Limb (tissue), 2 donors: Measurements from ENCODE around the gene GDF11.
A peak's percentile ranks its signal among the peaks of the same experiment; 100 is the strongest.
"Not testable (repeated sequence)": the region's sequence is repeated elsewhere in the genome, so short reads cannot be mapped to it uniquely, and the experiment has no call there.

Source experiments
- DNase-seq, 2 donors: peaks; one replicate each; pipeline ENCODE4 v3.0.0-alpha.2; 2016; ENCODE audit errors: extremely low spot score in 2 of 2

GDF11 gene

DNA sequence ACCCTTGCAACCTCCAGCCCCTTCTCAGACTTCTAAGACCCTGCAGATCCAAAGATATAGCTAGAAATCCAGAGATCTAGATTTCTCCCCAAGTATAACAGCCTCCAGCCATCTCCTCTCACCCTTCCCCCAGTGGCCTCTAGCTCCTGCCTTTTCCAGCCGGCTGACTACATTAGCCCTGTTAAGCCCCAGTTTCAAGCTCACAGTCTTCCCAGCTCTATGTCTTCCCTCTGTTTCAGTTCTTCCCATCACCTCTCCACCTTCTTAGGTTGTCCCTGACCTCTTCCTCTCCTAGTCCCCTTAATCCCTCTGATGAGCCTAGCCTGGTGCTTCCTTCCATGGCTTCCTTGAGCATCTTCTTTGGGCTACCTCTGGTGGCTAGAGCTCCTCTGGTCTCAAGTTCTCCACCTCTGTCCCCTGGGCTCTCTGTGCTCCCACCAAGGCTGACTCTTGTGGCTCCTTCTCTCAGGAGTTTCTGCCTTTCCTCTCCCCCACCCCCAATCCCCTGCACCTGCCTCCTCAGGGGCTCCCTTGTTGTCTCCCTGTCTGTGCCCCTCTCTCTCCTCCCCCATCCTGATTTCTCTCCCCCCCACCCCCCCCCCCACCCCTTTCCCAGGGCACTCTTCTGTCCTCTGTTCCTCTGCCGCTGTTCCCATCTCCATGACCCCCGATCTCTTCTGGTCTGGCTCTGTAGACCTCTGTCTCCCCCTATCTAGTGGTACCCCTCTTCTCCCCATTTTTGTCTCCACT lies 816 bp upstream of the GDF11 start:
- peak in 1 of 2 donors; percentile 51 for DNase-seq

DNA sequence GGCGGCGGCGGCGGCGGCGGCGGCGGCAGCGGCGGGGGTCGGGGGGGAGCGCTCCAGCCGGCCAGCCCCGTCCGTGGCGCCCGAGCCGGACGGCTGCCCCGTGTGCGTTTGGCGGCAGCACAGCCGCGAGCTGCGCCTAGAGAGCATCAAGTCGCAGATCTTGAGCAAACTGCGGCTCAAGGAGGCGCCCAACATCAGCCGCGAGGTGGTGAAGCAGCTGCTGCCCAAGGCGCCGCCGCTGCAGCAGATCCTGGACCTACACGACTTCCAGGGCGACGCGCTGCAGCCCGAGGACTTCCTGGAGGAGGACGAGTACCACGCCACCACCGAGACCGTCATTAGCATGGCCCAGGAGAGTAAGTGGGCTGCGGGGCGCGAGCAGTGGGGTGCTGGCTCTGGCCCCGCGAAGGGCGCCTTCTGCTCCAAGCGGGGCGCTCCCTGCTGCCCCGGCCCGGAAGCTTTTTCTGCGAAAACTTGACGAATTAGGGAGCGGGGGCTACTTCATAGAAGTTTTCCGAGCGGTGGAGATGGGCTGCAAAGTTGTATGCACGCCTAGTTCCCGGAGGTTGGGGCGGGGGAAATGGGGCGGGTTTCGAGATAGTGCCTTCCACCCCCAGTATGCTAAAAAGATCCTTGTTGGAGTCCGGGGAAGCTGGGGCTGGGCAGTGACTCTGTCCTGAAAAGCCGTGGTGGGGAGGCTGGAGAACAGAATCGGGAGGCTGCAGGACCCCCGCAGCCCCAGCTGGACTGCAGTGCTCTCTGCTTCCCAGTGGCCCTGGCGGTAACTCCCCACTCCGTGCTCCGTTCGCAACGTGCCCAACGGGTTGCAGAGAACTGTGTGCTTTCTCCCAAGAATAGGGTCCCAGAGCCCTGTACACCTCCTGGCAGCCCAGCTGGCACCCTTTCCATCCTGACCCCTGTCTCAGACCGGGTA lies 751 bp downstream of the GDF11 start:
- DNase-seq: peak; percentile 52 to 53

DNA sequence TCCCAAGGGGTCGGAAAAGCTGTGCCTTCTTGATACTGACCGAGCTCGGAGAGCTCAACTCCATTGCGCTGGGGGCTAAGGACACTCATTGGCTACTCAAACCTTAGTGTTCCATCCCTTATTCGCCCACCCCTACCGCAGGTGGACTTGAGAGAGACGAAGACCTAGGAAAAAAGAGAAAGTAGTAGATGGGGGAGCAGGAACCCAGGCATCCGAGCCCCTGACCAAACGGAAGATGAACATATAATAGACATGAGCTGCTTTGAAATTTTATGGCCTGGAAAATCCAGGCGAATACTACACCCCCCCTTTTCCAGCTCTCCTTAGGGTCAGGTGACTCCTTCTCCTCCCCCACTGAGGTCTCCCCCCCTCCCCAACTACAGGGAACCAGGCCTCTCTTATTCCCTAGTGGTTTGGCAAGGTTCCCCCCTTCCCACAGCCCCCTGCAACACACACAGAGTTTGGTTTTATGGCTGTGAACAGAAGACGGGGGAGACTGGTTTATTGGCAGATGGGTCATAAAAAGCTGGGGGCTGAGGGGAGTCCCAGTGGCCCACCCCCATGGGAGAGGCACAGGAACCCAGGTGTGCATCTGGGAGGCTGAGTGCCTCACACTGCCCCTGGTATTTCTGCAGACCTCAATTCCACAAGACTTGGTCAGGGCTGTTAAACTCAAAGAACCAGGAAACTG lies 1.6 kb downstream of the GDF11 start:
- DNase-seq: peak in 1 of 2 donors; percentile 48

DNA sequence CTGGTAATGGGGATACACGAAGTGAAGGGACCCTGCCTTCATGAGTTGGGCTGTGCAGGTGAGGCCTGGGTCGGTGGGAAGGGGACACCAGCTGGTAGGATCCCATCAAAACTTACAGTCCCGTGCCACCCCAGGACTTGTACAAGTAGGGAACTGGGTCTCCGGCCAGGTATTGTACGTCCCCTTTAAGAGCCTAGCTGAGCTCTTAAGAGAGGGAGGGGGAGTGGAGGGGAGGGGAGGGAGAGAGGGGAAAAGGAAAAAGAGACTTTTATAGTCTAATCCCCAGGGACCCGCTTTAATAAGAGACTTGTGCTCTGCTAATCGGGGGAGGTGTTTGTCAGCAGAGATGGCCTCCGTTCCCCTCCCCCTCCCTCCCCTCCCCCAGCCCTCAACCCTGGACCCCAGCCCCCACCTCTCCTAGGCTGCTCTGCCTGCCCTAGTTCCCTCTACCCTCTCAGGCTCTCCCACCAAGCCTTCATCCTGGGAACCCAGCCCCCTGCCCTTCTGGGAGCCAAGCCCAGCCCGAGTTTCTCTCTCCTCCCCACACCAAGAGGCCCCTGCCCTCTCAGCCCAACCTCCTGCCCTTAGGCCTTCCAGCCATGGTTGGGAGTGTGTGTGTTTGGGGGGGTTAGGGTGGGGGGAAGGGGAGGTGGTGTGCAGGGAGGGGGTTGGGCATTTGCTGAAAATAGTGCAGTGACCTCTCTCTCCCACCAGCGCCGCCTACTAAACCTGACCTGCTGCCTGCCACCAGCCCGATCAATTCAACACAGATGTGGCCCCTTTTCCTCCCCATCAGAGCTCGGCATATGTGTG lies 2.6 kb downstream of the GDF11 start:
- peak; percentile 77 for DNase-seq

DNA sequence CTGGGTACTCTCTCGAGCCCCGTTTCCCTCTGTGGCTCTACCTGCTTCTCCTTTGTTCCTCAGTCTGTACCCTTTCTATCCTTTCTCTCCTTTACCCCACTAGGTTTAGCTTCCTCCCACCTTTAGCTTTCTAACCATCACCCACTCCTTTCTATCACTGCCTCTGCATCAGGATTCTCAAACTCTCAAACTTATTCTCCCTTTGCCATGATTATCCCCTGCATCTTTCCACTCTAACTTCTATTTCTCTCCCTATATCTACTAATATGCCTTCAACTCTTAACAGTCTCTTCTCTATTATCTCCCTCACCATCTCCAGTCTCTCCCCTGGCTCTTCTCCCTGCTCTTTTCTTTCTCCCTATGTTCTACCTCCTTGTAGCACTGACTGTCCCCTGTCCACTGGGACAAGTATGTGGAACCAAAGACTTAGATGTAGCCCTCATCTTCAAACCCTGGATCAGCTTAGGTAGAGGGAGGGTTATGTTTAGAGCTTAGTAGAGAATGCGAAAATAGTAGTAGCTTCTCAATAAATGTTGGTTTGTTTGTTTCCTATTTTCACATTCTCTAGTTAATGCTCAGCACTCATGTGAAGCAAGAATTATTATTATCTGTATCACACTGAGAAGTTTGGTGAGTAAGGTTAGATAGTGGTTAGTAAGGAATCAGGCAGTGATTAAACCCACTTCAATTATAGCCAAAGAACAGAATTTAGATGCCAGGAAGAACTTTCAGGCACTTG lies 3.4 kb downstream of the GDF11 start:
- no peak for DNase-seq

DNA sequence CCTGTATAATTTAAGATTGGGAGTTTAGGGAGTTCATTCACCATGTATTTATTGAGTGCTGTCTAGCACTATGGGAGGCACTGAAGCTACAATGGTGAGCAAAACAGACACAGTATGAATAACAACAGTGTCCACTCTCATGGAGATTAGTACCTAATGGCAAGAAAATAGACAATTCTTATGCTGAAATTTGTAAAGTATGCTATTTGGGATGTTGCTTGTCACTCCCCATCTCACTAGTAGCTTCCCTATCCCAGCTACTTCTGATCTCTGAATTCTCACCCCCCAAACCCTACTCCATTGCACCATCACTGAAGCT lies 4.0 kb downstream of the GDF11 start:
- DNase-seq: no peak

DNA sequence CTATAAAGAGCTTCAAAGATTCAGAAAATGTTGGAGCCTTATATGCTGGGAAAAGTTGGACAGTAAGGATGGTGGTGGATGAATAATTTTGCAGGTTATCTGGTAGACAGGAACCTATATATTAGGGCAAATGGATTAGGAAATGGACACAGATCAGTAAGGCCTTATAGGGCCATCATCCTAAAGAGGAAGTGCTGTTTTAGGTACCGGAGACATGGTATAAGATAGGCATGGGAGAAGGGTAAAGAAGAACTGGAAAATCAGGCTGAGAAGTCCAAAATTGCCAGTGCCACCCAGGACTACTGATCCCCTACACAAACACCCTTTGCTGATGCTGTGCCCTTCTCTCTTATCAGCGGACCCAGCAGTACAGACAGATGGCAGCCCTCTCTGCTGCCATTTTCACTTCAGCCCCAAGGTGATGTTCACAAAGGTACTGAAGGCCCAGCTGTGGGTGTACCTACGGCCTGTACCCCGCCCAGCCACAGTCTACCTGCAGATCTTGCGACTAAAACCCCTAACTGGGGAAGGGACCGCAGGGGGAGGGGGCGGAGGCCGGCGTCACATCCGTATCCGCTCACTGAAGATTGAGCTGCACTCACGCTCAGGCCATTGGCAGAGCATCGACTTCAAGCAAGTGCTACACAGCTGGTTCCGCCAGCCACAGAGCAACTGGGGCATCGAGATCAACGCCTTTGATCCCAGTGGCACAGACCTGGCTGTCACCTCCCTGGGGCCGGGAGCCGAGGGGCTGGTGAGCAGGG lies 5.5 kb downstream of the GDF11 start:
- no peak for DNase-seq

DNA sequence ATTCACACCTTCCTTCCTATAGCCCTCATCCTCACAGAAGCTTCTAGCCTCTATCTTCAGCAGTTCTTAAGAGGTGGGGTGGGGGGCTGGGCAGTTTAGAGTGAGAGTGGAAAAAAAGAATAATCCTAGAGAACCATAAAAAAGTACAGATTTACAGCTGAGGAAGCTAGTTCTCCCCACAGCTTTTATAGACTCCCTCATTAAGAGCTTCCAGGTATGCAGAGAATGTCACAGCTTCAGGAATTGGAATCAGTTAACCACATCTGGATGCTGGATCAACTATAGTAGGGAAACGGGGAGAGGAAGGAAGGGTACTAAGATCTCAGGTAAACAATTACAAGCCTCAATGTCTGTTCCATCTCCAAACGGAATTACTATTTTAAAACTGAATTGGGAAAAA lies 12.3 kb downstream of the GDF11 start:
- DNase-seq: no peak

DNA sequence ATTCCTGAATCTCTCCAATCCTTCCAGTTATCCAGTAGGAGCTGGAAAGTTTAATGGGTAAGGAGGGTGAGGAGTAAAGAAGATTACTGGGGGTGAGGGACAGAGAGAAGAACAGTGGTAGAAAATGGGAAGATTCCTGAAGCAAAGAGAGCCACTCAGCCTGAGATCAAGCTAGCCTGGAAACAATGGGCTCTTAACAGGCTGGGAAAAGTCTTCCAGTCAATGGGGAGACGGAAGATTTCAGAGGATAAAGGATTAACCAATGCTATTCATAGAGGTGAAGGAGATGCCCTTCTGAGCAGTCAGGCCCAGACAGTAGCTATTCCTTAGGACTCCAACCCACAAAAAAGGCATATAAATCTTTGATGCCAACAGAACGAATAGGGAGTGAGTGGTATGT lies 14.8 kb downstream of the GDF11 start:
- no peak for DNase-seq

DNA sequence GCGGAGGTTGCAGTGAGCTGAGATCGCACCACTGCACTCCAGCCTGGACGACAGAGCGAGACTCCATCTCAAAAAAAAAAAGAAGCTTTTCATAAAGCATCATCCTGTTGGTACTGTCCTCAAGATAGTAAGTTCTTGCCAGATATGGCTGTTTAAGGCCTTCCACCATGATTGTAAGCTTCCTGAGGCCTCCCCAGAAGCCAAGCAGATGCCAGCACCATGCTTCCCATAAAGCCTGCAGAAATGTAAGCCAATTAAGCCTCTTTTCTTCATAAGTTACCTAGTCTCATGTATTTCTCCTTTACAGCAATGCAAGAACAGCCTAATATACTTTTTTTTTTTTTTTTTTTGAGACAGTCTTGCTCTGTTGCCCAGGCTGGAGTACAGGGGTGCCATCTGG lies 15.7 kb downstream of the GDF11 start:
- not testable (repeated sequence) for DNase-seq

DNA sequence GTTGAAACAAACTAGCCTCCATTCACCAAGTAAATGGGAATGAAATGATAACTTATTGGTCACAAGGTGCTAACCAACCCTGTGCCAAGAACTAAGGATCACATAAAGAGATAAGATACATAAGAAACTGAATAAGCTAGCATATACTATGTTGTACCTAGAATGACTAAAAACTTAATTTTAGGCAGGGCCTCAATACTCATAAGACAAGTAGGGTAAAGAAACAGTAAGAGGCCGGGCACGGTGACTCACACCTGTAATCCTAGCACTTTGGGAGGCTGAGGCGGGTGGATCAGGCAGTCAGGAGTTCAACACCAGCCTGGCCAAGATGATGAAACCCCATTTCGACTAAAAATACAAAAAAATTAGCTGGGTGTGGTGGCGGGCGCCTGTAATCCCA lies 17.7 kb downstream of the GDF11 start:
- no peak for DNase-seq

DNA sequence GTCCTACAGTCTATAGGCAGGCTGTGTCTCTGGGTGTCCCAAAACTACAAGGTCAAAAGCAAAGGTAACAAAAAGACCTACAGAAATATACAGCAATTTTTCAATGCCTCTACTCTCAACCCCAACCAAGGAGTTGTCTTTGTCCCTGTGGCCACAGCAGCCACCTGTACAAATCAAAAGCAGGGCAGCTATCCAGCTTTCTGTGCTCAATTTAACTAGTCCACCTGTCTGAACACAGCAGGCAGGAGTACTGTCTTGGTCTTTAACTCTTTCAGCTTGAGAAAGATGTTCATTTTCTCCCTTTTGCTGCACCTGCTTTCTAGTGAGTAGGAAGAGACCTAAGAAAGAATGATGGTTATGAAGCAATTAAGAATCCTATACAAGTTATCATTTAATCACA lies 19.7 kb downstream of the GDF11 start:
- DNase-seq: no peak

DNA sequence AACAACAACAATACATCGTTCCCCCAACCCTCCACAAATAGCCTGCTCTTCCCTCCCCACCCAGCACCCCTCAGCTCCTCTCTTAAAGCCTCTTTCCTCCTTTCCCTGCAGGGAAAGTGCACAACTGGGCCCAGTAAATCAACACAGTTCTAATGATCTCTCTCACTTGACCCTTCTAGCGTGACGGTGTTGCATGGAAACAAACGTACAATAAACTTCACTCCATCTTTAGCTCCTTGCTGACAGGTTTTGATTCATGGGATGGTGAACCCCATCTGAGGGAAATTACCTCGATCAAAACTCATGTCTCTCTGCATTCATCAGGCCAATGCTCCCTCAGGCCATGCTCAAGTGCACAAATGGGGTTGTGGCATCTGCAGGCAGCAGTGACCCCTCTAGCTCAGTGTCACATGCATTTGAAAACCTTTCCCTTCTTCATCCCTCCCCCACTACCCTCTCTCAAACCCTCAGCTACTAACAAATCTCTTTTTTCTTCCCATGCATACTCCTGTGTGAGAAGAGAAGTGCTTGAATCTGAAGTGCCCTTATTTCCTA lies 22.9 kb downstream of the GDF11 start:
- DNase-seq: no peak

DNA sequence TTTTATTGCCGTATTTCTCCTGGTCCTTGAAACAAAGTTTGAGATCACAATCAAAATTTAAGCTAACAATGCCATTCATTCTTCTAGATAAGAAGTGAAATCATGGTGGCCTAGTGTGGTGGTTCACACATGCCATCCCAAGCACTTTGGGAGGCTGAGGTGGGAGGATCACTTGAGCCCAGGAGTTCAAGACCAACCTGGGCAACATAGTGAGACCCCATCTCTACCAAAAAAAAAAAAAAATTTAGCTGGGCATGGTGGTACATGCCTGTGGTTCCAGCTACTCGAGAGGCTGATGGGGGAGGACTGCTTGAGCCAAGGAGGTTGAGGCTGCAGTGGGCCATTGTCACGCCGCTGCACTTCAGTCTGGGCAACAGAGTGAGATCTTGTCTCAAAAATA lies 24.2 kb downstream of the GDF11 start:
- no peak for DNase-seq

DNA sequence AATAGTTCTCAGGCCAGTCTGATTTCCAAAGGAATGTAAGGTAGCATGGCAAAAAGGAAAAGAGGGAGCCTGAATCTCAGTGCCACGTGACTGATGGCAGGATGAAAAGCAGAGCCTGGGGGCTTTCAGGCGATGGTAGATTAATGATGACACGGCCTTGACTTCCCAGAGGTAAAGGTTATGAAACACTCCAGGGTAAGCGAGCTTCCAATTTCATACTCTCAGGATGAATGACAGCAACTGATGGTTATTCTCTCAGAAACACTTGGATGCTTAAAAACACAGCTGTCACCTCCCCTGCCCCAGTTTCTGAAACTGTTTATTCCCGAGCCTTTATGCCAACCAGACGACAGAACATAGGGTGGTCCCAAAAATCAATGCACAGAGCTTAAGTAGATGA lies 28.8 kb downstream of the GDF11 start:
- peak in 1 of 2 donors; percentile 15 for DNase-seq

DNA sequence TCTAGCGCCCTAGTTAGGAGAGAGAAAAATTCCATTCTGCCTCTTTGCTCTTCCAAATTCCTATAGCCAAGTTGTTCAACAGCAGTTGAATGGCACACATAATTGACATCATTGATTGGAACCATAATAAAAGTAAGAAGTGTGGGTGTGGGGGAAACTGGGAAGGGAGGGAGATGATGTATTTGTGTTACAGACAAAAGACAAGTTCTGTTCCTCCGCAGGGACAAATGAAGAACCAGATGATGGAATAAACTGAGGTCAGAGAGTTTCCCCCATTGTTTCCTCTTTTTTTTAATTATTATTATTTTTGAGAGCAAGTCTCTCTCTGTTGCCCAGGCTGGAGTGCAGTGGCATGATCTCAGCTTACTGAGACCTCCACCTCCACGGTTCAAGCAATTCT lies 34.9 kb downstream of the GDF11 start:
- no peak for DNase-seq

DNA sequence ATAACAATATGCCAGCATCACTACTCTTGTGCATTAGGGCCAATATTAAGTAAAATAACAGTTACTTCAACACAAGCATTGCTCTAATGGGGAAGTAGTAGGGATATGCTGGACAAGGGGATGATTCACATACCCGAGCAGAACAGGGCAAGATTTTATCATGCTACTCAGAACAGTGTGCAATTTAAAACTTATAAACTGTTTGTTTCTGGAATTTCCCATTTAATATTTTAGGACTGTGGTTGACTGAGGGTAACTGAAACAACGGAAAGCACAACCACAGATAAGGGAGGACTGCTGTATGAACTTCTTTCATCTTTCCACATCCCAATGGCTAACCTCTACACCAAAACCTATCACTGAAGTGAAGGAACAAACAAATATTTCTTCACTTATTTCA lies 37.8 kb downstream of the GDF11 start:
- DNase-seq: no peak

DNA sequence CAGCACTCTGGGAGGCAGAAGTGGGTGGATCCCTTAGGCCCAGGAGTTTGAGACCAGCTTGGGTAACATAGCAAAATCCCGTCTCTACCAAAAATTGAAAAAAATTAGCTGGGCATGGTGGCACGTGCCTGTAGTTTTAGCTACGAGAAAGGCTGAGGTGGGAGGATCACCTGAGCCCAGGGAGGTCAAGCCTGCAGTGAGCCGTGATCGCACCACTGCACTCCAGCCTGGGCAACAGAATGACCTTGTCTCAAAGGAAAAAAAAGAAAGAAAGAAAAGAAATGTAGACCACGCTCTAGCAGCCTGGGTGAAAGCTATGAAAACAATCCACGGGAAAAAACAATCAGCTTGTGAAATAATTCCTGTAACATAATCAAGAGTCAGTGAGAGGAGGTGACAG lies 45.6 kb downstream of the GDF11 start:
- DNase-seq: no peak

DNA sequence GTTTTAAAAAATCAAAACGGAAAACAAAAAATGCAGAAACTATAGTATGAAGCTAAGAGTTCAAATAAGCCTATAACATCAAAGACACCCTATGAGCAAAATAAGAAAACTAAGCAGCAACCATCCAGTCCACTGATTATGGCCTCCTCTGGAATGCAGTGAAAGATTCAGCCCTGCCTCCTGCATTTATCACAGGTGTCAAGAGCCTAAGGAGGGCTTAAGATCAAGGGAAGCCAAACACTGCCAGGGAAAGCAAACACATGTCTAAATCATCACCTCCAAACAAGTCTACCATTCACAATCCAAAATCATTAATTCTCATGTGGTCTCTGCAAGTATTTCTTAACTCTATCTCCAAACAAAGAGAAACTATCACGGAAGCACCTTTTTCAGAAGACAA lies 46.2 kb downstream of the GDF11 start:
- DNase-seq: no peak

DNA sequence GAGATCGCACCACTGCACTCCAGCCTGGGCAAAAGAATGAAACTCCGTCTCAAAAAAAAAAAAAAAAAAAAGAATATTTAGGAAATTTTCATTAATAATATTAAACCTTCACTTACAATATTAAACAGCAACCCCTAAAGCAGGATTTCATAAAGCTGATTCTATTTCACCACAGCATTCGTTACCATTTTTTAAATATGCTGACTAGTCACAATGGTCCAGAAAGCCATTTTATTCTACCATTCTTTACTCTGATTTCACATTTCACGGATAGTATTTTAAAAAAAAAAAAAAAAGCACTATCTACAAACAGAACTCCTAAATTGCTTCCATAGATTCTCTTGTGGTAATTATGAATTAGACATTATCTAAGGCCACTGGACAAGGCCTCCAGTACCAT lies 47.0 kb downstream of the GDF11 start:
- no peak for DNase-seq
